WTC11 (cell line): ENCODE measurements around the gene RPUSD4. TPM values are rescaled to one million over a fixed set of nuclear protein-coding genes. Genes with fewer than 3 reads are reported as not detected.

ENCODE experiments used
- ATAC-seq: fragments of 200-7000 bp; cut with Tn5 transposase; 2 replicates; pipeline ENCODE4 v1.10.0; 2021; ENCODE audit warnings: mild to moderate bottlenecking, moderate library complexity
- CTCF ChIA-PET: fragments of 300-600 bp; sonication (Branson Sonifier 250); formaldehyde crosslinking; loops from one replicate; lab custom pipeline; 2021; ENCODE audit warnings: antibody characterized with exemption; lab: Charles Lee
- POLR2A ChIA-PET: fragments of 350-600 bp; sonication (Branson Sonifier 250); formaldehyde crosslinking; loops from one replicate; lab custom pipeline; 2021; ENCODE audit warnings: antibody characterized with exemption; lab: Charles Lee
- DNase-seq: peaks from one replicate; pipeline ENCODE4 v3.0.0; 2021; ENCODE audit warnings: low spot score
- H3K27ac Mint-ChIP-seq: 2 replicates; pipeline ENCODE4 v1.8.0; 2021; ENCODE audit warnings: mixed read lengths
- H3K27me3 Mint-ChIP-seq: 2 replicates; pipeline ENCODE4 v1.8.0; 2021; ENCODE audit warnings: low read depth, mild to moderate bottlenecking, moderate library complexity, mixed read lengths
- H3K36me3 Mint-ChIP-seq: 2 replicates; pipeline ENCODE4 v1.8.0; 2021; ENCODE audit warnings: mixed read lengths
- H3K4me1 Mint-ChIP-seq: 2 replicates; pipeline ENCODE4 v1.8.0; 2022; ENCODE audit warnings: mixed read lengths
- H3K4me3 Mint-ChIP-seq: 2 replicates; pipeline ENCODE4 v1.8.0; 2021; ENCODE audit warnings: mild to moderate bottlenecking, moderate library complexity, mixed read lengths
- H3K9me3 Mint-ChIP-seq: 2 replicates; pipeline ENCODE4 v1.8.0; 2021; ENCODE audit warnings: mixed read lengths
- GRHL2 ChIP-seq: fragments of 250-450 bp; sonication (Bioruptor Pico); IDR thresholded peaks from 2 replicates; pipeline ENCODE4 v1.8.0; 2022; ENCODE audit warnings: mild to moderate bottlenecking, moderate library complexity; ENCODE audit not compliant: insufficient replicate concordance, severe bottlenecking
- OVOL2 ChIP-seq: fragments of 250-450 bp; sonication (Bioruptor Pico); IDR thresholded peaks from 2 replicates; pipeline ENCODE4 v1.9.0; 2021; ENCODE audit warnings: mild to moderate bottlenecking, borderline replicate concordance
- SMAD3 ChIP-seq: sonication (generic); formaldehyde crosslinking; IDR thresholded peaks from 2 replicates; pipeline ENCODE4 v1.8.0; 2022; ENCODE audit warnings: missing genetic modification reagents, mild to moderate bottlenecking, borderline replicate concordance
- SOX15 ChIP-seq: fragments of 250-450 bp; sonication (Bioruptor Pico); IDR thresholded peaks from 2 replicates; pipeline ENCODE4 v1.9.0; 2021; ENCODE audit warnings: mild to moderate bottlenecking
- ZBTB21 ChIP-seq: sonication (generic); formaldehyde crosslinking; IDR thresholded peaks from 2 replicates; pipeline ENCODE4 v1.8.1; 2023; ENCODE audit warnings: mild to moderate bottlenecking, missing genetic modification reagents, borderline replicate concordance
- ZNF121 ChIP-seq: sonication (generic); formaldehyde crosslinking; IDR thresholded peaks from 2 replicates; pipeline ENCODE4 v1.8.0; 2023; ENCODE audit warnings: missing genetic modification reagents
- ZNF219 ChIP-seq: sonication (generic); formaldehyde crosslinking; IDR thresholded peaks from 2 replicates; pipeline ENCODE4 v1.8.0; 2023; ENCODE audit warnings: missing genetic modification reagents, mild to moderate bottlenecking, borderline replicate concordance
- ZNF263 ChIP-seq: sonication (generic); formaldehyde crosslinking; IDR thresholded peaks from 2 replicates; pipeline ENCODE4 v1.8.1; 2022; ENCODE audit warnings: low read depth, mild to moderate bottlenecking, moderate library complexity, missing genetic modification reagents
- ZNF396 ChIP-seq: fragments of 250-450 bp; sonication (Bioruptor Pico); IDR thresholded peaks from 2 replicates; pipeline ENCODE4 v1.8.0; 2021; ENCODE audit warnings: mild to moderate bottlenecking, moderate library complexity, borderline replicate concordance
- total RNA-seq: library from RNA; stranded (reverse); gene quantifications from 3 replicates; pipeline ENCODE4 v1.2.3, GENCODE V29; 2021
- TF ChIP-seq, protein P1 (sequence below): sonication (generic); formaldehyde crosslinking; IDR thresholded peaks from 2 replicates; pipeline ENCODE4 v1.8.0; 2022; ENCODE audit warnings: mild to moderate bottlenecking, missing genetic modification reagents
- TF ChIP-seq, protein P2 (sequence below): fragments of 200-600 bp; IDR thresholded peaks from 2 replicates; pipeline ENCODE4 v1.8.0; 2022; ENCODE audit warnings: antibody characterized with exemption
- TF ChIP-seq, protein P3 (sequence below): sonication (generic); formaldehyde crosslinking; IDR thresholded peaks from 2 replicates; pipeline ENCODE4 v1.8.1; 2023; ENCODE audit warnings: mild to moderate bottlenecking, missing genetic modification reagents
- TF ChIP-seq, protein P4 (sequence below): sonication (generic); formaldehyde crosslinking; IDR thresholded peaks from 2 replicates; pipeline ENCODE4 v1.8.1; 2023; ENCODE audit warnings: mild to moderate bottlenecking, missing genetic modification reagents, moderate library complexity
- TF ChIP-seq, protein P5 (sequence below): sonication (generic); formaldehyde crosslinking; IDR thresholded peaks from 2 replicates; pipeline ENCODE4 v1.8.1; 2022; ENCODE audit warnings: mild to moderate bottlenecking, moderate library complexity, missing genetic modification reagents
- TF ChIP-seq, protein P6 (sequence below): sonication (generic); formaldehyde crosslinking; IDR thresholded peaks from 2 replicates; pipeline ENCODE4 v1.8.1; 2023; ENCODE audit warnings: mild to moderate bottlenecking, missing genetic modification reagents, borderline replicate concordance
- TF ChIP-seq, protein P7 (sequence below): sonication (generic); formaldehyde crosslinking; IDR thresholded peaks from 2 replicates; pipeline ENCODE4 v1.8.1; 2022; ENCODE audit warnings: mild to moderate bottlenecking, missing genetic modification reagents, moderate library complexity, borderline replicate concordance

RPUSD4 gene
- total RNA-seq, 1 experiment from 2014 or later = 46.6 TPM

DNA sequence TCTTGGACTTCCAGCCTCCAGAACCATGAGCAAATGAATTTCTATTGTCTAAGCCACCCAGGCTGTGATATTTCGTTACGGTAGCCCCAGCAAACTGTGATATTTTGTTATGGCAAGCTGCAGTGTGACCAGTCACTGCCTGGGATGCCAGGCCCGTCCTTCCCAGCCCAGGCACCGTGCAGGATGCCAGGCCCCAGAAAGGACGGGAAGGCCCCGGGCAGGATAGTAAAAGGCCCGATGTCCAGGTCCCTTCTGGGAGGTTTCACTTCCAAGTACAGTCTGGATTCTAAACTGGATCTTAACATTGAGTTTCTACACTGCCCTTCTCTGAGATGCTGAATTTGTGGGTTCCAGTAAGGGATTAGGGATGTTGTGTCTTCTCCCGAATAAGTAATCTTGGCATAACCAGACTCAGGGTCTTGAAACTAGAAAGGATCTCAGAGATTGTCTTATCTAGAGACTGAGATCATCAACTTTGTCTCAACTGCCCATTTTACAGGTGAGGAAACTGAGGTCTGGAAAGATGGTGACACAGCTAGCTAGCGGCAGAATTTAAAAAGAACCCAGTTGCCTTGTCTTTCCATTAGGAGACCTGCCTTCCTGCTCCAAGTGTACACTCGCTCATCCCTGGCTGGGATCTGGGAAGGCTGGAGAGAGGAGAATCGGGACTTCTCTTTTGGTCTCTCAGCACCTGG lies 19.9 kb downstream of the RPUSD4 start:
- peaks cover 33% of the 10 kb centered on the region for H3K36me3 Mint-ChIP-seq
- DNase-seq = no peak
- ATAC-seq = no peak
- ChIA-PET POLR2A (no interaction called here), CTCF (no interaction called here)
- H3K27me3 Mint-ChIP-seq = no peaks in the 10 kb centered on the region
- peaks cover 6% of the 10 kb centered on the region for H3K4me1 Mint-ChIP-seq
- no peak overlapping the region for H3K4me3 Mint-ChIP-seq
- H3K9me3 Mint-ChIP-seq = peaks cover 3% of the 10 kb centered on the region; the same call in 1 of the 2 replicates
- H3K27ac Mint-ChIP-seq = no peak overlapping the region
- TF ChIP-seq ZNF263 (CRISPR knock-in tag) = no peak
- no peak for TF ChIP-seq OVOL2 (CRISPR knock-in tag)
- TF ChIP-seq ZBTB21 (CRISPR knock-in tag) = no peak
- TF ChIP-seq, protein P1, sequence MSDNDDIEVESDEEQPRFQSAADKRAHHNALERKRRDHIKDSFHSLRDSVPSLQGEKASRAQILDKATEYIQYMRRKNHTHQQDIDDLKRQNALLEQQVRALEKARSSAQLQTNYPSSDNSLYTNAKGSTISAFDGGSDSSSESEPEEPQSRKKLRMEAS (CRISPR knock-in tag) = no peak
- TF ChIP-seq SOX15 = no peak
- TF ChIP-seq, protein P2, sequence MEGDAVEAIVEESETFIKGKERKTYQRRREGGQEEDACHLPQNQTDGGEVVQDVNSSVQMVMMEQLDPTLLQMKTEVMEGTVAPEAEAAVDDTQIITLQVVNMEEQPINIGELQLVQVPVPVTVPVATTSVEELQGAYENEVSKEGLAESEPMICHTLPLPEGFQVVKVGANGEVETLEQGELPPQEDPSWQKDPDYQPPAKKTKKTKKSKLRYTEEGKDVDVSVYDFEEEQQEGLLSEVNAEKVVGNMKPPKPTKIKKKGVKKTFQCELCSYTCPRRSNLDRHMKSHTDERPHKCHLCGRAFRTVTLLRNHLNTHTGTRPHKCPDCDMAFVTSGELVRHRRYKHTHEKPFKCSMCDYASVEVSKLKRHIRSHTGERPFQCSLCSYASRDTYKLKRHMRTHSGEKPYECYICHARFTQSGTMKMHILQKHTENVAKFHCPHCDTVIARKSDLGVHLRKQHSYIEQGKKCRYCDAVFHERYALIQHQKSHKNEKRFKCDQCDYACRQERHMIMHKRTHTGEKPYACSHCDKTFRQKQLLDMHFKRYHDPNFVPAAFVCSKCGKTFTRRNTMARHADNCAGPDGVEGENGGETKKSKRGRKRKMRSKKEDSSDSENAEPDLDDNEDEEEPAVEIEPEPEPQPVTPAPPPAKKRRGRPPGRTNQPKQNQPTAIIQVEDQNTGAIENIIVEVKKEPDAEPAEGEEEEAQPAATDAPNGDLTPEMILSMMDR = no peak
- TF ChIP-seq ZNF219 (CRISPR knock-in tag) = no peak
- TF ChIP-seq ZNF121 = no peak
- TF ChIP-seq, protein P3, sequence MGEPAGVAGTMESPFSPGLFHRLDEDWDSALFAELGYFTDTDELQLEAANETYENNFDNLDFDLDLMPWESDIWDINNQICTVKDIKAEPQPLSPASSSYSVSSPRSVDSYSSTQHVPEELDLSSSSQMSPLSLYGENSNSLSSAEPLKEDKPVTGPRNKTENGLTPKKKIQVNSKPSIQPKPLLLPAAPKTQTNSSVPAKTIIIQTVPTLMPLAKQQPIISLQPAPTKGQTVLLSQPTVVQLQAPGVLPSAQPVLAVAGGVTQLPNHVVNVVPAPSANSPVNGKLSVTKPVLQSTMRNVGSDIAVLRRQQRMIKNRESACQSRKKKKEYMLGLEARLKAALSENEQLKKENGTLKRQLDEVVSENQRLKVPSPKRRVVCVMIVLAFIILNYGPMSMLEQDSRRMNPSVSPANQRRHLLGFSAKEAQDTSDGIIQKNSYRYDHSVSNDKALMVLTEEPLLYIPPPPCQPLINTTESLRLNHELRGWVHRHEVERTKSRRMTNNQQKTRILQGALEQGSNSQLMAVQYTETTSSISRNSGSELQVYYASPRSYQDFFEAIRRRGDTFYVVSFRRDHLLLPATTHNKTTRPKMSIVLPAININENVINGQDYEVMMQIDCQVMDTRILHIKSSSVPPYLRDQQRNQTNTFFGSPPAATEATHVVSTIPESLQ (CRISPR knock-in tag) = no peak
- TF ChIP-seq ZNF396 (CRISPR knock-in tag) = no peak
- TF ChIP-seq, protein P4, sequence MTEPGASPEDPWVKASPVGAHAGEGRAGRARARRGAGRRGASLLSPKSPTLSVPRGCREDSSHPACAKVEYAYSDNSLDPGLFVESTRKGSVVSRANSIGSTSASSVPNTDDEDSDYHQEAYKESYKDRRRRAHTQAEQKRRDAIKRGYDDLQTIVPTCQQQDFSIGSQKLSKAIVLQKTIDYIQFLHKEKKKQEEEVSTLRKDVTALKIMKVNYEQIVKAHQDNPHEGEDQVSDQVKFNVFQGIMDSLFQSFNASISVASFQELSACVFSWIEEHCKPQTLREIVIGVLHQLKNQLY (CRISPR knock-in tag) = no peak
- TF ChIP-seq SMAD3 = no peak
- TF ChIP-seq, protein P5, sequence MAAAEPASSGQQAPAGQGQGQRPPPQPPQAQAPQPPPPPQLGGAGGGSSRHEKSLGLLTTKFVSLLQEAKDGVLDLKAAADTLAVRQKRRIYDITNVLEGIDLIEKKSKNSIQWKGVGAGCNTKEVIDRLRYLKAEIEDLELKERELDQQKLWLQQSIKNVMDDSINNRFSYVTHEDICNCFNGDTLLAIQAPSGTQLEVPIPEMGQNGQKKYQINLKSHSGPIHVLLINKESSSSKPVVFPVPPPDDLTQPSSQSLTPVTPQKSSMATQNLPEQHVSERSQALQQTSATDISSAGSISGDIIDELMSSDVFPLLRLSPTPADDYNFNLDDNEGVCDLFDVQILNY (CRISPR knock-in tag) = no peak
- TF ChIP-seq, protein P6, sequence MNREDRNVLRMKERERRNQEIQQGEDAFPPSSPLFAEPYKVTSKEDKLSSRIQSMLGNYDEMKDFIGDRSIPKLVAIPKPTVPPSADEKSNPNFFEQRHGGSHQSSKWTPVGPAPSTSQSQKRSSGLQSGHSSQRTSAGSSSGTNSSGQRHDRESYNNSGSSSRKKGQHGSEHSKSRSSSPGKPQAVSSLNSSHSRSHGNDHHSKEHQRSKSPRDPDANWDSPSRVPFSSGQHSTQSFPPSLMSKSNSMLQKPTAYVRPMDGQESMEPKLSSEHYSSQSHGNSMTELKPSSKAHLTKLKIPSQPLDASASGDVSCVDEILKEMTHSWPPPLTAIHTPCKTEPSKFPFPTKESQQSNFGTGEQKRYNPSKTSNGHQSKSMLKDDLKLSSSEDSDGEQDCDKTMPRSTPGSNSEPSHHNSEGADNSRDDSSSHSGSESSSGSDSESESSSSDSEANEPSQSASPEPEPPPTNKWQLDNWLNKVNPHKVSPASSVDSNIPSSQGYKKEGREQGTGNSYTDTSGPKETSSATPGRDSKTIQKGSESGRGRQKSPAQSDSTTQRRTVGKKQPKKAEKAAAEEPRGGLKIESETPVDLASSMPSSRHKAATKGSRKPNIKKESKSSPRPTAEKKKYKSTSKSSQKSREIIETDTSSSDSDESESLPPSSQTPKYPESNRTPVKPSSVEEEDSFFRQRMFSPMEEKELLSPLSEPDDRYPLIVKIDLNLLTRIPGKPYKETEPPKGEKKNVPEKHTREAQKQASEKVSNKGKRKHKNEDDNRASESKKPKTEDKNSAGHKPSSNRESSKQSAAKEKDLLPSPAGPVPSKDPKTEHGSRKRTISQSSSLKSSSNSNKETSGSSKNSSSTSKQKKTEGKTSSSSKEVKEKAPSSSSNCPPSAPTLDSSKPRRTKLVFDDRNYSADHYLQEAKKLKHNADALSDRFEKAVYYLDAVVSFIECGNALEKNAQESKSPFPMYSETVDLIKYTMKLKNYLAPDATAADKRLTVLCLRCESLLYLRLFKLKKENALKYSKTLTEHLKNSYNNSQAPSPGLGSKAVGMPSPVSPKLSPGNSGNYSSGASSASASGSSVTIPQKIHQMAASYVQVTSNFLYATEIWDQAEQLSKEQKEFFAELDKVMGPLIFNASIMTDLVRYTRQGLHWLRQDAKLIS (CRISPR knock-in tag) = no peak
- TF ChIP-seq, protein P7, sequence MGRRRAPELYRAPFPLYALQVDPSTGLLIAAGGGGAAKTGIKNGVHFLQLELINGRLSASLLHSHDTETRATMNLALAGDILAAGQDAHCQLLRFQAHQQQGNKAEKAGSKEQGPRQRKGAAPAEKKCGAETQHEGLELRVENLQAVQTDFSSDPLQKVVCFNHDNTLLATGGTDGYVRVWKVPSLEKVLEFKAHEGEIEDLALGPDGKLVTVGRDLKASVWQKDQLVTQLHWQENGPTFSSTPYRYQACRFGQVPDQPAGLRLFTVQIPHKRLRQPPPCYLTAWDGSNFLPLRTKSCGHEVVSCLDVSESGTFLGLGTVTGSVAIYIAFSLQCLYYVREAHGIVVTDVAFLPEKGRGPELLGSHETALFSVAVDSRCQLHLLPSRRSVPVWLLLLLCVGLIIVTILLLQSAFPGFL (CRISPR knock-in tag) = no peak
- TF ChIP-seq GRHL2 (CRISPR knock-in tag) = no peak
